GM21717 (cell line): ENCODE data around the gene WASHC2C.
"Not testable (repeated sequence)": the region's sequence is repeated elsewhere in the genome, so short reads cannot be mapped to it uniquely, and the experiment has no call there.

Experiments
- ATAC-seq: cut with Tn5 transposase; IDR thresholded peaks from one replicate; pipeline ENCODE4 v1.9.1; 2021; ENCODE audit warnings: mild to moderate bottlenecking, moderate library complexity; ENCODE audit not compliant: unreplicated experiment

Gene WASHC2C, protein sequence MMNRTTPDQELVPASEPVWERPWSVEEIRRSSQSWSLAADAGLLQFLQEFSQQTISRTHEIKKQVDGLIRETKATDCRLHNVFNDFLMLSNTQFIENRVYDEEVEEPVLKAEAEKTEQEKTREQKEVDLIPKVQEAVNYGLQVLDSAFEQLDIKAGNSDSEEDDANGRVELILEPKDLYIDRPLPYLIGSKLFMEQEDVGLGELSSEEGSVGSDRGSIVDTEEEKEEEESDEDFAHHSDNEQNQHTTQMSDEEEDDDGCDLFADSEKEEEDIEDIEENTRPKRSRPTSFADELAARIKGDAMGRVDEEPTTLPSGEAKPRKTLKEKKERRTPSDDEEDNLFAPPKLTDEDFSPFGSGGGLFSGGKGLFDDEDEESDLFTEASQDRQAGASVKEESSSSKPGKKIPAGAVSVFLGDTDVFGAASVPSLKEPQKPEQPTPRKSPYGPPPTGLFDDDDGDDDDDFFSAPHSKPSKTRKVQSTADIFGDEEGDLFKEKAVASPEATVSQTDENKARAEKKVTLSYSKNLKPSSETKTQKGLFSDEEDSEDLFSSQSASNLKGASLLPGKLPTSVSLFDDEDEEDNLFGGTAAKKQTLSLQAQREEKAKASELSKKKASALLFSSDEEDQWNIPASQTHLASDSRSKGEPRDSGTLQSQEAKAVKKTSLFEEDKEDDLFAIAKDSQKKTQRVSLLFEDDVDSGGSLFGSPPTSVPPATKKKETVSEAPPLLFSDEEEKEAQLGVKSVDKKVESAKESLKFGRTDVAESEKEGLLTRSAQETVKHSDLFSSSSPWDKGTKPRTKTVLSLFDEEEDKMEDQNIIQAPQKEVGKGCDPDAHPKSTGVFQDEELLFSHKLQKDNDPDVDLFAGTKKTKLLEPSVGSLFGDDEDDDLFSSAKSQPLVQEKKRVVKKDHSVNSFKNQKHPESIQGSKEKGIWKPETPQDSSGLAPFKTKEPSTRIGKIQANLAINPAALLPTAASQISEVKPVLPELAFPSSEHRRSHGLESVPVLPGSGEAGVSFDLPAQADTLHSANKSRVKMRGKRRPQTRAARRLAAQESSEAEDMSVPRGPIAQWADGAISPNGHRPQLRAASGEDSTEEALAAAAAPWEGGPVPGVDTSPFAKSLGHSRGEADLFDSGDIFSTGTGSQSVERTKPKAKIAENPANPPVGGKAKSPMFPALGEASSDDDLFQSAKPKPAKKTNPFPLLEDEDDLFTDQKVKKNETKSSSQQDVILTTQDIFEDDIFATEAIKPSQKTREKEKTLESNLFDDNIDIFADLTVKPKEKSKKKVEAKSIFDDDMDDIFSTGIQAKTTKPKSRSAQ (N-terminal part only)

DNA sequence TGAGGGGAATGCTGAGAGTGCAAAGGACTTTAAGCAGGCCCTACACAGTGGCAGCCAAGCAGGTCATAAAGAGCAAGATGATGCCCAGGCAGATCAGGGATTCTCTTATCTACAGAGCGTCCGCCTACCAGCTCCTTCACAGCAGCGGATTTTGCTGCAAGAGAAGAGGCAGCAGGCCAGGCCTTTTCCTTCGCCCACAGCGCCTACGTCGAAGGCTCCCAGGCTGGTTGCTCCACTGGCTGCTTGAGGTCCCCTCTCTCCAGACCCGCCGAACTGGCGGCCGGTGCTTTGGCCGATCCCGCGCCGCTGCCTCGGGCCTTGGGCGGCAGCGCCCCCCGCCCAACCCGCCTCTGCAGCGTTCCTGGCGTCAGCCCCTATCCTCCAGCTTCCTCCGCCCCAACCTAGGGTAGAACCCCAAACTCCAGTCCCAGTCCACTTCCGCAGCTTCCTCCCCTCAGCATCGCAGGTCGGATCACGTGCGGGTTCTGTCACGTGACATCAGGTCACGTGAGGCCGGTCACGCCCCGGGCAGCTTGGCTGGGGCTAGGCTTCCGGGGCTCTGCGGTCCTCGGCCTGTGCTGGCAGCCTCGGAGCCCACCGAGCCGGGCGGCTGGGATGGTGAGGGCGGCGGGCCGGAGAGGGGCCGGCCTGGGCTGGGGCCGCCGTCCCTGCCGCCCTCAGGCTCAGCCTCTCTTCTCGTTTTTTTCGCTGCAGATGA, at the start of gene WASHC2C:
Gene WASHC2C (plus strand): TSS at position 564 of the 718 bp plus-strand sequence. CDS start 52 bp downstream, at position 616.
- peak; percentile 81 for ATAC-seq

DNA sequence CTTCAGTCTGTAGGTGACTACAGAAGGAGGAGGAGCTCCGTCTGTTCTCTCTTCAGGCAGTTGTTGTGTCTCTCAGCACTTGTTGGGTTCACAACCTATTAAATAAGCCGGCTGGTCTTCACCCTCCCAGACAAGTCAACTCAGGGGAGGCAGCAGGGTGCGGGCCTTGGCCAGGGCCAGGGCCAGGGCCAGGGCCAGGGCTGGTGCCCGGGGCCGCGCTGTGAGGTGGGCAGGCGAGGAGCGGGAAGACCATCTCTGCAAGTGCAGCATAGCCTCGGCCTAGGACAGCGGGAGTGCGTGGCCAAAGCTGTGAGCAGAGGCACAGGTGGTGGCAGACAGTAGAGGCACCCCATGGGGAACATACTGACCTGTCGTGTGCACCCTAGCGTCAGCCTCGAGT, 48.6 kb upstream of the WASHC2C start:
- not testable (repeated sequence) for ATAC-seq

DNA sequence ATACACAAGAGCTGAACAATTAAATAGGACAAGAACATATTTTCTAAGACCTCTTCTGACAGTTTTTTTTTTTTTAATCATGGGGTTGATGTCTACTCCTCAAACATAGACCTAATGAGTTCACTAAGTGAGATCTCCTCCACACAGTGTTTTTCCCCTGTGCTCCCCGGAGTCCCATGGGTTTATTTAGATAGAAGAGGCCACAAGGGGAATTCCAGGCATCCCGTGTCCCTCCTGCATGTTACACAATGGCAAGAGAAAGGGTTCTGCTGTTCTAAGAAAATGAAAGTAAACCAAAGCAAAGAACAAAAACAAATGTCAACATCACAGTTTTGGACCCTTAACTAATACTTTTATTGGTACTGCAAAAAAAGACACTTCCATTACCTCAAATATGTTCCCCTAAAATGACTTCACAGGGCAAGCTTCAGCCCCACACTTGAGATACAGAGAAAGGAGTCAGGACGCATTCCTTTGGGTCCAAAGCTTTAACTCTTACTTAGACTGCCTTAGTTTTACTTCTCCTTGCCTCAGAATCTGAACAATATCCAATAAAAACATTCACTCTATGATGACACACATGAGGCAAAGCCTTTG, 16.8 kb upstream of the WASHC2C start:
- ATAC-seq, result peak; percentile 69

DNA sequence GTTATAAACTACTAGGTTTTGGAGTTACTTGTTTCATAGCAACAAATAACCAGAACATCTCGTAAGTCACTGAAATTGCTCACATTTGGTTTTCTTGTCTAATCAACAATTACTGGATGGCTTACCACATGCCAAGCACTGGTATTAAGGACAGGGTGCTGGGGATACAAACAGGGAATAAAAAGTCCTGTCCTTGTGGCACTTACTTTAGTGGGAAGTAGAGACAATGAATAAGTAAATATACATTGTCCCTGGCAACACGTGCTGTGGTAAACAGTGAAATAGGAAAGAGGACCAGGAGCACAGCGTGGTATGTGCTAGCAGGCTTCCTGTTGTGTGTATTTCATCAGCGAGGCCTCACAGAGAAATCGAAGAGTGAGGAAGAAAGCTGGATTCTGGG, 15.8 kb upstream of the WASHC2C start:
- ATAC-seq, result not testable (repeated sequence)

DNA sequence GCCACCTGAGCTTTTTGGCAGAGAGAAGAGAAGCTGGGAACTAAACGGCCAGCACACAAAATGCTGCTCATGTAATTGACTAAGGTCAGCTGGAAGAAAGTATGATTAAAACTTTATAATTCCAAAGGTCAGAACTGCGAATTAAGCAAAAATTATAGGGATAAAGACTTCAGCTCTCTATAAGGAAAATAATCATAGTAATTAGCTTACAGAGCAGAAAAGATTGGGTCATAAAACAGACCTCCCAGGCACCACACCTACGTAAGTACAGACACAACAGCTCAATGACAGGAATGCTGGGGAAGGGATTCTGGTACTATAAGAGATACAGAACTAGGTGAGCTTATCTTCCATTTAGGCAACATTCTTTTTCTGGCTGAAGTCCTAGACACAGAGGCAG, 10.0 kb upstream of the WASHC2C start:
- not testable (repeated sequence) for ATAC-seq

DNA sequence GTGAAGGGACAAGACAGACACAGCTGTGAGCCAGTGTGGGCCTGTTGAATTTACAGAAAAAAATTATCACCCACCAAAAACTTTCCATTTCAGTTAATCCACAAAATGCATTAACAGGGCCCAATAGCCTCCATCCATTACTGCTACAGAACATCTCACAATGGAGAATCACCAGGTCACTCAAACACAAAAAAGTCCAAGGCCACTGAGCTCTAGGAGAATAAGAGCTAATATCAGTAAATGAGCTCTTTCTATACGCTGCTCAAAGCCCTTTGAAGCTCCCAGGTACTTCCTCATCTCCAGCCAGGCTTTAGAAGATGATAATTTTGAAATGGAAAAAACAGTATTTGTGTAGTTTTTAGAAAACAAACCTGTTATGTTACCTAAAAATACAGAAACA, 9.4 kb upstream of the WASHC2C start:
- ATAC-seq, result not testable (repeated sequence)

DNA sequence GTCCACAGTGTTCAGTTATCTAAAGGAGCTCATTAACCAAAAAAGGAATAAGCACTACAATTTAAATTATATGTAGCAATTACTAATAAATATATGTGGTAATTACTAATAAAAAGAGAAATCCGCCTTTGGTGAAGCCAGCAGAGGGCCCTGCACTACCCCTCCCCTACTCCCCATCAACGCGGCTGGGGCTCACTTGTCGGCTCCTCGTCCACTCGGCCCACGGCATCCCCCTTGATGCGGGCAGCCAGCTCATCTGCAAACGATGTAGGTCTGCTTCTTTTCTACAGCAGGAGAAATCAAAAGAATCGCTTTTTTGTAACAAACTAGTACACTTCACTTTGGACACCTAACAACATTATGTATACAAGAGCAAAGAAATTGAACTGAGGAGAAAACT, 5.6 kb upstream of the WASHC2C start:
- ATAC-seq, result not testable (repeated sequence)

DNA sequence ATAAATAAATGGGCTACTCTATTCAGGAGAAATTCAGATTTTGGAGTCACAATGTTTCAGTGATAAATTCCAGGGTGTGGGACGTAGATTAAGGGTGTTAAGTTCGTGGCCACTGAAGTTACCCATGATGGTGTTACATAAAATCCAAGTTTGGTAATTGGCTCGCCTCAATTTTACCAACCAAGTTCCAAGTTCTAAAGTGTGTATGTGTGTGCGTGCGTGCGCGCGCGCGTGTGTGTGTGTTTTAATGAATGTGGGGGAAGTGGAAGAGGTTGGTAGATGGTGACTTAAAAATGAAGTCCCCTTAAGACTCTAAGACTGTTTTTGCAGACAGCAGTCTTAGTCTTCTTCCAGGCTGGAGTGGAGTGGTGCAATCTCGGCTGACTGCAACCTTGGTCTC, 3.2 kb upstream of the WASHC2C start:
- not testable (repeated sequence) for ATAC-seq

DNA sequence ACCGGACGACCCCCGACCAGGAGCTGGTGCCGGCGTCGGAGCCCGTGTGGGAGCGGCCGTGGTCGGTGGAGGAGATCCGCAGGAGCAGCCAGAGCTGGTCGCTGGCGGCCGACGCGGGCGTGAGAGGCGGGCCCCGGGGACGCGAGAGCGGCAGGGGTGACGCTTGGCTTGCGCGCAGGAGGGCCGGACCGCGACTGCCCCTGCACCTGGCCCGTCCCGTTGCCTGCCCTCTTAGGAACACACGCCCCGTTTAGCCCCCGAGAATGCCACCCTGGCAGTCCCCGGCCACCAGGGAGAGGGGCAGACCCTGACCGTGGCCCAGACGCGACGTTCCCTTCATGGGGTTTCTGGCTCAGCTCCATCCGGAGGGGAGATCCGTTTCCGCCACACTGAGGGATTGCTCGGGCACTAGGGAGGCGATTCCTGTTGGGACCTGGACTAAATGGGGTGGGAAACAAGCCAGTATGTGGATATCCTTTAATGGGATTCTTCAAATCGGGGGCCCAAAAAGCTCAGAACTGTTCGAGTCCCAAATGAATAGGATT, 427 bp downstream of the WASHC2C start:
- peak; percentile 66 for ATAC-seq

DNA sequence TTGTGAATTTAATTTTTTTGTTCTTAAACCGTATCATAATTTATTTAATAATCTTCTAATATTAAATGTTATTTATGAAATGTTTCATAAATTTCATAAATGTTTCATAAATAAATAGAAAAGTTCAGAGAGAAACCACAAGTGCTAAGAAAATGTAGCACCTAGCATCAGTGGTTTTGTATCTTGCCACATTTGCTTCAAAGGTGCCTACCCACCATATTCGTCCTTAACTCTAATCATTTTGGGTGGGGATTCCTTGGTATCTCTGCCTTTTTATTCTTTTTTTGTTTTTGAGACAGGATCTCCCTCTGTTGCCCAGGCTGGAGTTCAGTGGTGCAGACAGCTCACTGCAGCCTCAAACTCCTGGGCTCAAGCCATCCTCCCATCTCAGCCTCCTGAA, 7.4 kb downstream of the WASHC2C start:
- not testable (repeated sequence) for ATAC-seq

DNA sequence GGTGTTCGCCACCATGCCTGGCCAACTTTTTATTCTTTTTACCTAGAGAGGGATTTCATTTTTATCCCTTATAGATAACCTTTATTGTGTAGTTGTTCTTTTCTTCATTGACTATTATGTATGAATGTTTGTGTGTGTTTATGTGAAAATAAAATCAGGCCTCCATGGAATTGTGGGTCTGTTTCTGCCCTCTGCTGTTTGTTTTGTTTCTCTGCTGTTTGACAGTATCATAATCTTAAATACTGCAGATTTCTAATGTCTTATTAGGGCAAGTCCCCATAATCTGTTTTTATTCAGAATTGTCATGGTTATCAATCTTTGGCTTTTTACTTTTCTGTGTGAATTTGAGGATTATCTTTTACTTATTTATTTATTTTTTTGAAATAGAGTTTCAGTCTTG, 7.8 kb downstream of the WASHC2C start:
- not testable (repeated sequence) for ATAC-seq

DNA sequence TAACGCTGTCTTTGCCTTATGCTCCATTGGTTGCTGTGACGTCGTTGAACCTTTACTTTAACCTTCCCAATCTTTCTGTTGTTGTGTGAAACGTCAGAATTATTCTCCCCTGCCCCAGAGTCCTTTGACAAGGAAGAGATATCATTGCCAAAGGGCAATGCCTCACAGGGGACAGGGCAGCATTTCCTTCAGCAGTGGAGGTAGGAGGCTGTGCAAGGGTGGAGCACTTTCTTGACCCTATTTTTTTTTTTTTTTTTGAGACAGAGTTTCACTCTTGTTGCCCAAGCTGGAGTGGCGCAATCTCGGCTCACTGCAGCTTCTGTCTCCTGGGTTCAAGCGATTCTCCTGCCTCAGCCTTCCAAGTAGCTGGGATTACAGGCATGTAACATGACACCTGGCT, 14.5 kb downstream of the WASHC2C start:
- not testable (repeated sequence) for ATAC-seq

DNA sequence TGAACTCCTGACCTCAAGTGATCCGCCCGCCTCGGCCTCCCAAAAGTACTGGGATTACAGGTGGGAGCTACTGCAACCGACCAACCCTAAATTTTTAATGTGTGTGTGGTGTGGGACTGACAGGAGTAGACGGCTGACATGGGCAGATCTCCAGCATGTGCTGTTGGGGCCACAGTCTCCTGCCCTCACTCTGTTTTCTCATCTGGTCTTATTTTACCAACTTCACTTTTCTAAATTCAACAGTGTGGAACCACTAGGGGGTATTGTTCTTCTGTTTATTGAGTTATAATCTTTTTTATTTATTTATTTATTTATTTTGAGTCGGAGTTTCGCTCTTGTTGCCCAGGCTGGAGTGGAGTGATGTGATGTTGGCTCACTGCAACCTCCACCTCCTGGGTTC, 14.9 kb downstream of the WASHC2C start:
- not testable (repeated sequence) for ATAC-seq

DNA sequence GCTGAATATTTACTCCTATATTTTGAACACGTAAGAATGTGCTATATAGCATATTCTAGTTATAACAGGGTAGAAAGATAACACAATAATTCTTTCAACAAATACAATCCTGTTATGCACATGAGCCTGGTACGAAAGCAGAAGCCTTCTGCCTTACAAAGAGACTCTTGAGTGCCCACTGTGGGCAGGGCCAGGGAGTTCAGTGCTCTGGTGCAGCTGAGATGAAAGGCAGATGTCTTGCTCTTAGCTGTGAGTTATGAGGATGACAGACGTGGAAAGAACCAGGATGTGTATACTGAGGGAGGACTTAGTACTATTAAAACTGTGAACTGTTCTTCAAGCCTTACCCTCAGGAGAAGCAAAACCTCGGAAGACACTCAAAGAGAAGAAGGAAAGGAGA, 24.1 kb downstream of the WASHC2C start:
- not testable (repeated sequence) for ATAC-seq

DNA sequence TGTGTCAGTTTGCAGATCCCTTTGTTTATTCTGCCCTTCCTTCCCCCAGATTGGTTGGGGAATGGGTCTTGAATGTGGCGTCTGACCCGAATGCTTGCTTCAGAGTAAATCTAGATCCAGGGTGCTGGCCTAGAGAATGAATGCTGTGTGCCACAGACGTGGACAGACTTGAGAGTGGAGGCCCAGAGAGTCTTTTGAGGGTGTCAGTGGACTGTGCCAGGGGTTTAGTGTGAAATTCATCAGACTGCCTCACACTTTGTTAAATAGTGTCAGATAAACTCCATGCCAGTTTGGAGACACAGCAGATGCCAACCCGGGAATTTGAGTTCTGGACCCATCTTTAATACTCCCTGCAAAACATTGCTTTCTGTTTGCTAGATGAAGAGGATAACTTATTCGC, 25.1 kb downstream of the WASHC2C start:
- ATAC-seq, result not testable (repeated sequence)

DNA sequence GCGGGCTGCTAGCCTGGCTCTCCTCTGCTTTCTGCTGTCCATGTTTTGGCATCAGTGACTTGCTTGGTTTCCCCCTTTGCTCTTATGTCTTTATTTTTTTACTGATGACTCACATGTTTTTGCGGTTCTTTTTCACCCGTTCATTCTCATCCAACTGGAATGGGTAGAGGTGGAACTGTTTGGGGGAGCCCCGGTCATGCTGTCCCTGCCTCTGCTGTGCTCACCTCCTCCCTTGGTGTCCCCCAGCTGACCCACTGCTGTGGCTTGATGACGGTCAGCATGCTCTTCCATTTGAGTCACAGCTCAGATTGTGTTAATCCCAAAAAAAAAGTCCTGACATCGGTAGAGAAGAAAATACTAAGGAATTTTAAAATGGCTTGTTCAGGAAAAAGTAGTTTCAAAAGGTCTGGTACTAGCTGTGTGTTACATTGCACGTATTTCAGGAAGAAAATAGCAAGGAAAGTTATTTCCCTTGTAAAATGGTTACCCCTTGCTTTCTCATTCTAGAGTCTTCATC, 27.0 kb downstream of the WASHC2C start:
- not testable (repeated sequence) for ATAC-seq

DNA sequence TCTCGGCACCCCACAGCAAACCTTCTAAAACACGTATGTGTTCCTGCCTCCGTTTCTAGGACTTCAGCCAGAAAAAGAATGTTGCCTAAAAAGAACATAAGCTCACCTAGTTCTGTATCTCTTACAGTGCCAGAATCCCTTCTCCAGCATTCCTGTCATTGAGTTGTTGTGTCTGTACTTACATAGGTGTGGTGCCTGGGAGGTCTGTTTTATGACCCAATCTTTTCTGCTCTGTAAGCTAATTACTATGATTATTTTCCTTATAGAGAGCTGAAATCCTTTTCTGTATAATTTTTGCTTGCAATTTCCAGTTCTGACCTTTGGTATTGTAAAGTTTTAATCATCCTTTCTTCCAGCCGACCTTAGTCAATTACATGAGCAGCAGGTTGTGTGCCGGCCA, 28.0 kb downstream of the WASHC2C start:
- ATAC-seq, result not testable (repeated sequence)

DNA sequence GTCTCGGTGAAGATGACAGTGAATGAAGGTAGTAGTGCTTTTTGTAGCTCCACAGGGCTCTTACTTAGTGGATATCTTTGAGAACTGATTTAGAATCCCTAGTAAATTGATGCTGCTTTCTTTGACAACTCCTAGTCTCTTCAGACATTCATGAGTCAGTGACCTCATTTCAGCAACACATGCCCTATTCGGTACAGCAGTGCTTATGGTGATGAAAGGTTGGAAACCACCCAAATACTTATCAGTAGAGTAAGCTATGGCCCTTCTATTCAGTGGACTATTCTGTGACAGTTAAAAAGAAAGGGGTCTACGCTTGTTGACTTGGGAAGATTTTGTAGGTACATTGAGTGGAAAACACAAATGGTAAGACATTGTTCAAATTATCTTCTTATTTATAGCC, 29.0 kb downstream of the WASHC2C start:
- ATAC-seq, result not testable (repeated sequence)
